Lower lobe of right lung (tissue), 2 donors: Measurements from ENCODE around the gene TLE7. TPM values are rescaled to one million over a fixed set of nuclear protein-coding genes. Genes with fewer than 3 reads are reported as not detected.

Experiments
- ATAC-seq, 2 donors: fragments of 200-7000 bp; cut with Tn5 transposase; one replicate each; pipeline ENCODE4 v1.9.1; 2020 to 2022; ENCODE audit warnings: mild to moderate bottlenecking in 2 of 2, moderate library complexity in 2 of 2
- DNase-seq: peaks from one replicate; pipeline ENCODE4 v3.0.0-alpha.2; 2020
- H3K27ac ChIP-seq: fragments of 200-600 bp; one replicate; pipeline ENCODE4 v1.8.0; 2022
- H3K27me3 ChIP-seq: fragments of 200-600 bp; one replicate; pipeline ENCODE4 v1.8.0; 2022; ENCODE audit warnings: low read depth
- H3K36me3 ChIP-seq: fragments of 200-600 bp; one replicate; pipeline ENCODE4 v1.8.0; 2022; ENCODE audit warnings: mild to moderate bottlenecking
- H3K4me1 ChIP-seq: fragments of 200-600 bp; one replicate; pipeline ENCODE4 v1.8.0; 2022
- H3K4me3 ChIP-seq: fragments of 200-600 bp; one replicate; pipeline ENCODE4 v1.8.0; 2022; ENCODE audit warnings: mild to moderate bottlenecking
- H3K9me3 ChIP-seq: fragments of 200-600 bp; one replicate; pipeline ENCODE4 v1.8.0; 2022
- intact Hi-C: fragments of 100-400 bp; cut with DNase I; formaldehyde crosslinking; loops from one replicate; pipeline ENCODE4 v1.11.0; 2022
- total RNA-seq: library from RNA; stranded (reverse); fragmentation: NEBNext Ultra II Directional; extraction: Animal tissue kit (Norgen Biotek cat#: 25700); gene quantifications from one replicate; pipeline ENCODE4 v1.2.1, GENCODE V29; 2021
- TF ChIP-seq, protein P1 (sequence below): fragments of 200-600 bp; IDR thresholded peaks from one replicate; pipeline ENCODE4 v1.8.0; 2022; ENCODE audit warnings: antibody characterized with exemption, mild to moderate bottlenecking
- donor health status: DM: no; HTN: yes; CAD: no; lungs with severe emphysema.

TLE7 gene
- total RNA-seq, 1 donor from 2014 or later, result not detected

DNA sequence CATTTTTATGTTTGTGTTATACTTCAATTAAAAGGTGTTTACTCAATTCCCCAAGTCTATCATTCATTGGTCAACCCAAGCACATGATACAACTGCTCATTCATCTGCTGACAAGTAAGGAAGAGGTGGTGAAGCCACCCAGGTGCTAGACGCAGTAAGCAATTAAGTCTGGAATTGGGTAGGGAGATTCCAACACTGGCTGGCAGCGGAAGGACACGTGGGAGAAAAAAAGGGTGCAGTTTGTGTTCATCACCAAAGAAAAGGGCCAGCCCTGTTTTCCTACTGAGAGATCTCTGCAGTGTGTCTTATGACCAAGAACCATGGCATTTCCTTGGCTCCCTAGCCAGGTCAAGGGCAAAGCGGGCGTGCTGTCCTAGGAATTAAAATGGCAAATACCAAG lies 32.0 kb upstream of the TLE7 start:
- intact Hi-C loops, result no loop called here
- Histone ChIP-seq H3K9me3 (no peaks in the 10 kb centered on the region), H3K27me3 (no peaks in the 10 kb centered on the region), H3K4me3 (no peak overlapping the region), H3K27ac (no peak overlapping the region), H3K4me1 (no peaks in the 10 kb centered on the region), H3K36me3 (peaks cover 56% of the 10 kb centered on the region)
- TF ChIP-seq, protein P1, sequence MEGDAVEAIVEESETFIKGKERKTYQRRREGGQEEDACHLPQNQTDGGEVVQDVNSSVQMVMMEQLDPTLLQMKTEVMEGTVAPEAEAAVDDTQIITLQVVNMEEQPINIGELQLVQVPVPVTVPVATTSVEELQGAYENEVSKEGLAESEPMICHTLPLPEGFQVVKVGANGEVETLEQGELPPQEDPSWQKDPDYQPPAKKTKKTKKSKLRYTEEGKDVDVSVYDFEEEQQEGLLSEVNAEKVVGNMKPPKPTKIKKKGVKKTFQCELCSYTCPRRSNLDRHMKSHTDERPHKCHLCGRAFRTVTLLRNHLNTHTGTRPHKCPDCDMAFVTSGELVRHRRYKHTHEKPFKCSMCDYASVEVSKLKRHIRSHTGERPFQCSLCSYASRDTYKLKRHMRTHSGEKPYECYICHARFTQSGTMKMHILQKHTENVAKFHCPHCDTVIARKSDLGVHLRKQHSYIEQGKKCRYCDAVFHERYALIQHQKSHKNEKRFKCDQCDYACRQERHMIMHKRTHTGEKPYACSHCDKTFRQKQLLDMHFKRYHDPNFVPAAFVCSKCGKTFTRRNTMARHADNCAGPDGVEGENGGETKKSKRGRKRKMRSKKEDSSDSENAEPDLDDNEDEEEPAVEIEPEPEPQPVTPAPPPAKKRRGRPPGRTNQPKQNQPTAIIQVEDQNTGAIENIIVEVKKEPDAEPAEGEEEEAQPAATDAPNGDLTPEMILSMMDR, result no peak
- DNase-seq (no peak), ATAC-seq (no peak)

DNA sequence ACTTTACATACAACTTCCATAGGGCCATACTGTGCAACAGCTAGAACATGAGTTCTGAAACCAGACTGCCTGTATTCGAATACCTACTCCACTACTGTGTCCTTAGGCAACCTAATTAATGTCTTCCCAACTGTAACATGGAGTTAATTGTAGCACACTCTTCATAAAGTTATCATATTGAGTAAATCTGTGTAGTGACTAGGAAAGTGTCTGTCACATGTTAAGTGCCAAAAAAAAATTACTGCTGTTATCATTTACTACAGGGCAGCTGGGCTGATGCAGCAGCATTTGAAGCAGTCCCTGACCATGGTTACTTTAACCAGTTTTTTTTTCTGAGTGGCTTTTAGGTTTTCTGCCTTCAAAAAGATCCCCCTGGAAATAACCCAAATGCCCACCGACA lies 31.1 kb upstream of the TLE7 start:
- intact Hi-C loops, result no loop called here
- ATAC-seq, result no peak
- Histone ChIP-seq H3K36me3 (peaks cover 50% of the 10 kb centered on the region), H3K9me3 (no peaks in the 10 kb centered on the region), H3K4me1 (no peaks in the 10 kb centered on the region), H3K27ac (no peak overlapping the region), H3K4me3 (no peak overlapping the region), H3K27me3 (no peaks in the 10 kb centered on the region)
- DNase-seq, result no peak
- TF ChIP-seq, protein P1, result no peak

DNA sequence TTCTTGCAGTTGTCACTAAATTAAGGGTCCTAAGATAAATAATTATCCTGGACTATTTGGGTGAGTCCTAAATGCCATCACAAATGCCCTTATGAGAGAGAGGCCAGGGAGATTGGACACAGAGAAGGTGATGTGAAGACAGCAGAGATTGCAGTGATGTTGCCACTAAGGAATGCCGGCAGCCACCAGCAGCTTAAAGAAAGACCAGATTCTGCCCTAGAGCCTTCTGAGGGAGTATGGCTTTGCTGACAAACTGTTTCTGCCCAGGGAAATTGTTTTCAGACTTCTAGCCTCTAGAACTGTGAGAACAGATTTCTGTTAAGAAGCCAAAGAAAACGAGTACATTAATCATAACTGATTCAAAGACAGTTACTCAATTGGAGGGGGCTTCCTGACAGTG lies 30.2 kb upstream of the TLE7 start:
- Histone ChIP-seq H3K36me3 (peaks cover 42% of the 10 kb centered on the region), H3K27me3 (no peaks in the 10 kb centered on the region), H3K27ac (no peak overlapping the region), H3K4me1 (no peaks in the 10 kb centered on the region), H3K4me3 (no peak overlapping the region), H3K9me3 (no peaks in the 10 kb centered on the region)
- no peak for DNase-seq
- intact Hi-C loops, result no loop called here
- no peak for ATAC-seq
- TF ChIP-seq, protein P1, result no peak

DNA sequence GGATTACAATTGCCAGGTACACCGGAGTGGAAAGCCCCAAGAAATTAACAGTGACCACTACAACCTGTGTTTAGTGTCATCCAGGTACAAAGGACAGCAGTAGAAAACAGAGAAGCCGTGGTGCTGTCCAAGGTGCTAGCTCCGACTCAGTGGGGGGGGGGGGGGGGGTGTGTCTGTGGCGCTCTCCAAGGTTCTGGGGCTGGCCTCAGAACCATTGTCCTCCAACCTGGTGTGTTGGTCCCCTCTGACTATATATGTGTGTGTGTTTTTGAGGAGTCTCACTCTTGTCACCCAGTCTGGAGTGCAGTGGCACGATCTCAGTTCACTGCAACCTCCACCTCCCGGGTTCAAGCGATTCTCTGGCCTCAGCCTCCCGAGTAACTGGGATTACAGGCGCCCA lies 26.0 kb upstream of the TLE7 start:
- DNase-seq (no peak), ATAC-seq (peak in 1 of 2 donors; percentile 54)
- TF ChIP-seq, protein P1, result no peak

GRCh38 chr16:71464231-71464630 lies 22.4 kb upstream of the TLE7 start:
- DNase-seq (no peak), ATAC-seq (no peak)
- H3K9me3 ChIP-seq, result no peaks in the 10 kb centered on the region
- no peaks in the 10 kb centered on the region for H3K27me3 ChIP-seq
- H3K4me1 ChIP-seq, result peaks cover 22% of the 10 kb centered on the region
- no peak overlapping the region for H3K27ac ChIP-seq
- intact Hi-C loops, result no loop called here
- TF ChIP-seq, protein P1, result no peak
- H3K36me3 ChIP-seq, result peaks cover 6% of the 10 kb centered on the region
- H3K4me3 ChIP-seq, result no peak overlapping the region

More for the DNA sequence above, 26.0 kb upstream of the TLE7 start:
- H3K27ac ChIP-seq, result no peak overlapping the region
- H3K27me3 ChIP-seq, result no peaks in the 10 kb centered on the region
- no peak overlapping the region for H3K4me3 ChIP-seq
- peaks cover 11% of the 10 kb centered on the region for H3K36me3 ChIP-seq
- peaks cover 2% of the 10 kb centered on the region for H3K4me1 ChIP-seq
- no peaks in the 10 kb centered on the region for H3K9me3 ChIP-seq
- intact Hi-C loops, result no loop called here
